Tibial nerve (tissue), 3 donors: ENCODE measurements around the gene LSMEM2.

Source experiments
- POLR2A ChIP-seq, 2 donors: fragments of 450-650 bp; IDR thresholded peaks; one replicate each; pipeline ENCODE4 v1.6.1; 2017; ENCODE audit warnings: antibody characterized with exemption in 2 of 2, mild to moderate bottlenecking in 2 of 2, moderate library complexity in 2 of 2
- TF ChIP-seq, protein P1 (sequence below), 5 experiments: fragments of 200-600 bp in 3 of 5; fragments of 450-650 bp in 2 of 5; sonication (generic) in 3 of 5; IDR thresholded peaks; one replicate each; pipeline ENCODE4 v1.5.1; 2016 to 2019; ENCODE audit warnings: antibody characterized with exemption in 5 of 5, mild to moderate bottlenecking in 3 of 5, moderate library complexity in 2 of 5

DNA sequence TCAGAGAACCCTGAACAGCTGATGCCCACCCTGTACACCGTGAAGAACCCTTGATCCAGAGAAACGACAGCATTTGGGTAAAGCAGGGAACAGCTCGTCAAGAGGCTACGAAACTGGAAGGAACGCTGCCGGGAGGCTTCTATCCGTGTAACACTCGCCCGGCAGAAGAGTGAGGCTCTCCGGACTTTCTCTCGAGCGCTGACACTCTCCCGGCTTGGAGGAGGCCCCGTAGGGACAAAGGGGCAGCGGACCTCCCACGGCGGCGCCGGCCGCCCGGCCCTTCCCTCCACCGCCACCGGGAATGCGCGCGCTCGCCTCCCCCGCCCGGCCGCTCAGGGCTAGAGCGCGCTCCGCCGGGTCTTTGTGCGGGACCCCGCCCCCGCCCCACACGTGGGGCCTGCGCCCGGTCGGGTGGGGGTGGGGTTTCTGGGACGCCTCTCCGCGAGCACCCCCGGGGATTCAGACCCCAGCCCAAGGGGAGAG, 42.0 kb downstream of the LSMEM2 start:
- TF ChIP-seq POLR2A (IDR thresholded peaks at IDR 0.05) = no peak
- TF ChIP-seq, protein P1, sequence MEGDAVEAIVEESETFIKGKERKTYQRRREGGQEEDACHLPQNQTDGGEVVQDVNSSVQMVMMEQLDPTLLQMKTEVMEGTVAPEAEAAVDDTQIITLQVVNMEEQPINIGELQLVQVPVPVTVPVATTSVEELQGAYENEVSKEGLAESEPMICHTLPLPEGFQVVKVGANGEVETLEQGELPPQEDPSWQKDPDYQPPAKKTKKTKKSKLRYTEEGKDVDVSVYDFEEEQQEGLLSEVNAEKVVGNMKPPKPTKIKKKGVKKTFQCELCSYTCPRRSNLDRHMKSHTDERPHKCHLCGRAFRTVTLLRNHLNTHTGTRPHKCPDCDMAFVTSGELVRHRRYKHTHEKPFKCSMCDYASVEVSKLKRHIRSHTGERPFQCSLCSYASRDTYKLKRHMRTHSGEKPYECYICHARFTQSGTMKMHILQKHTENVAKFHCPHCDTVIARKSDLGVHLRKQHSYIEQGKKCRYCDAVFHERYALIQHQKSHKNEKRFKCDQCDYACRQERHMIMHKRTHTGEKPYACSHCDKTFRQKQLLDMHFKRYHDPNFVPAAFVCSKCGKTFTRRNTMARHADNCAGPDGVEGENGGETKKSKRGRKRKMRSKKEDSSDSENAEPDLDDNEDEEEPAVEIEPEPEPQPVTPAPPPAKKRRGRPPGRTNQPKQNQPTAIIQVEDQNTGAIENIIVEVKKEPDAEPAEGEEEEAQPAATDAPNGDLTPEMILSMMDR (IDR thresholded peaks at IDR 0.05) = no peak
